K562 (cell line): ENCODE measurements around the gene EPS8L1. TPM values are rescaled to one million over a fixed set of nuclear protein-coding genes. Genes with fewer than 3 reads are reported as not detected.

Experiments
- ATAC-seq: fragments of 200-7000 bp; cut with Tn5 transposase; 3 replicates; pipeline ENCODE4 v1.9.1; 2020; ENCODE audit warnings: moderate library complexity
- BruUV-seq: library from RNA; stranded (reverse); fragments of 400-500 nt; replicated peaks from 2 replicates; lab custom pipeline; 2021; lab: Mats Ljungman, UMichigan
- CTCF ChIA-PET: fragments of 300-600 bp; formaldehyde crosslinking; extraction: SDS; loops from one replicate; lab custom pipeline; 2021; ENCODE audit warnings: low intra/inter-chr PET ratio; lab: Yijun Ruan, JAX
- POLR2A ChIA-PET: fragments of 300-600, 350-650 bp; sonication (Branson Sonifier 250); formaldehyde crosslinking; extraction: SDS; loops from one replicate; lab custom pipeline; 2021; ENCODE audit warnings: antibody characterized with exemption, inconsistent platforms; lab: Yijun Ruan, JAX
- DNase-seq, 4 experiments: peaks; one replicate each; pipeline versions ENCODE4 v3.0.0 to v3.0.0-alpha.2; 2011 to 2018; ENCODE audit warnings: low spot score in 3 of 4, mixed read lengths in 3 of 4; ENCODE audit errors: extremely low read depth in 1 of 4
- FAIRE-seq: peaks from 2 replicates; lab custom pipeline; 2011; peaks lifted over from hg19 to GRCh38; lab: Jason Lieb, UNC
- H2AFZ ChIP-seq: 2 replicates; pipeline ENCODE4 v1.6.0; 2011; ENCODE audit warnings: low read depth, low read length, control low read depth, inconsistent platforms
- H3K27ac ChIP-seq: fragments of 200-600 bp; 3 replicates; pipeline ENCODE4 v1.8.0; 2011; ENCODE audit warnings: low read depth, mild to moderate bottlenecking, control low read depth, inconsistent platforms, low read length, moderate library complexity, mixed read lengths; ENCODE audit errors: extremely low read depth
- H3K27me3 ChIP-seq, 2 experiments: fragments of 300-600 bp in 1 of 2; 2 replicates in 1 of 2; 3 replicates in 1 of 2; pipeline versions ENCODE4 v1.6.0 to v1.8.0; 2011; ENCODE audit warnings: inconsistent platforms in 2 of 2, low read length in 2 of 2, mild to moderate bottlenecking in 1 of 2, mixed read lengths in 1 of 2, moderate library complexity in 1 of 2; ENCODE audit not compliant: control insufficient read depth in 2 of 2, insufficient read depth in 2 of 2
- H3K36me3 ChIP-seq: fragments of 300-600 bp; 3 replicates; pipeline ENCODE4 v1.8.0; 2011; ENCODE audit warnings: mild to moderate bottlenecking, low read length, inconsistent platforms; ENCODE audit not compliant: control insufficient read depth, insufficient read depth
- H3K4me1 ChIP-seq, 2 experiments: fragments of 200-600 bp in 1 of 2; replicated peaks in 1 of 2; 2 replicates in 1 of 2; 3 replicates in 1 of 2; pipeline versions ENCODE4 v1.5.1 to v1.8.0; 2011; ENCODE audit warnings: inconsistent platforms in 2 of 2, low read length in 2 of 2, mild to moderate bottlenecking in 1 of 2, mixed read lengths in 1 of 2, moderate library complexity in 1 of 2; ENCODE audit not compliant: control insufficient read depth in 2 of 2, insufficient read depth in 2 of 2
- H3K4me2 ChIP-seq: 2 replicates; pipeline ENCODE4 v1.6.1; 2011; ENCODE audit warnings: low read length, control low read depth, inconsistent platforms, mixed read lengths; ENCODE audit not compliant: insufficient read depth
- H3K4me3 ChIP-seq: fragments of 200-600 bp; sonication (generic), shearing (Covaris generic); 2 replicates; pipeline ENCODE4 v1.5.1; 2016; ENCODE audit warnings: control low read depth, inconsistent platforms
- H3K79me2 ChIP-seq: fragments of 200-600 bp; 3 replicates; pipeline ENCODE4 v1.8.0; 2011; ENCODE audit warnings: low read length, inconsistent platforms; ENCODE audit not compliant: control insufficient read depth, insufficient read depth
- H3K9ac ChIP-seq, 2 experiments: 2 replicates each; pipeline versions ENCODE4 v1.6.0 to v1.6.1; 2011; ENCODE audit warnings: low read depth in 2 of 2, low read length in 2 of 2, control low read depth in 1 of 2, inconsistent platforms in 1 of 2, mild to moderate bottlenecking in 1 of 2, mixed read lengths in 1 of 2; ENCODE audit not compliant: insufficient read depth in 1 of 2
- H3K9me1 ChIP-seq: one replicate; pipeline ENCODE4 v1.6.0; 2011; ENCODE audit warnings: inconsistent platforms, mild to moderate bottlenecking, low read length, moderate library complexity; ENCODE audit not compliant: control insufficient read depth, insufficient read depth
- H3K9me3 ChIP-seq: replicated peaks from 2 replicates; pipeline ENCODE4 v1.5.1; 2011; ENCODE audit warnings: low read depth, low read length, inconsistent platforms; ENCODE audit not compliant: control insufficient read depth, insufficient read depth
- H4K20me1 ChIP-seq: replicated peaks from 2 replicates; pipeline ENCODE4 v1.6.1; 2011; ENCODE audit warnings: low read length, inconsistent platforms, mixed read lengths; ENCODE audit not compliant: control insufficient read depth, insufficient read depth
- BHLHE40 ChIP-seq: IDR thresholded peaks from 2 replicates; pipeline ENCODE4 v1.6.1; 2011; ENCODE audit warnings: low read length, improper control_type of control experiment
- E2F4 ChIP-seq: sonication (generic); formaldehyde crosslinking; IDR thresholded peaks from 2 replicates; pipeline ENCODE4 v1.8.0; 2022; ENCODE audit warnings: mild to moderate bottlenecking, low read depth, missing genetic modification reagents
- GABPA ChIP-seq: fragments of 200-800 bp; sonication (Bioruptor generic); conservative IDR thresholded peaks from 2 replicates; pipeline ENCODE4 v1.6.1; 2016; ENCODE audit warnings: low read depth, missing genetic modification characterization, missing compliant biosample characterization
- HBP1 ChIP-seq: fragments of 450-650 bp; formaldehyde crosslinking; IDR thresholded peaks from 2 replicates; pipeline ENCODE4 v1.4.0; 2022; ENCODE audit warnings: missing genetic modification characterization
- HES1 ChIP-seq: fragments of 450-650 bp; IDR thresholded peaks from 2 replicates; pipeline ENCODE4 v1.6.1; 2016; ENCODE audit warnings: low read depth, mild to moderate bottlenecking, moderate library complexity
- MAFG ChIP-seq: fragments of 450-650 bp; conservative IDR thresholded peaks from 2 replicates; pipeline ENCODE4 v1.6.1; 2016; ENCODE audit warnings: missing genetic modification characterization, missing compliant biosample characterization
- PRMT5 ChIP-seq: sonication (generic); formaldehyde crosslinking; IDR thresholded peaks from 2 replicates; pipeline ENCODE4 v1.5.0; 2020; ENCODE audit warnings: missing genetic modification reagents
- SMC3 ChIP-seq: conservative IDR thresholded peaks from 2 replicates; pipeline ENCODE4 v1.6.1; 2011; ENCODE audit warnings: low read depth, low read length, improper control_type of control experiment; ENCODE audit not compliant: insufficient read depth
- SRSF7 ChIP-seq: fragments of 200-400 bp; formaldehyde crosslinking; optimal IDR thresholded peaks from 2 replicates; pipeline ENCODE3; 2017; ENCODE audit warnings: mild to moderate bottlenecking, low read depth, low read length
- ZNF134 ChIP-seq: fragments of 250-450 bp; sonication (Bioruptor Pico); conservative IDR thresholded peaks from 2 replicates; pipeline ENCODE4 v1.4.0; 2020
- WGBS: fragments of 100-300 bp; shearing (Covaris generic); methylation state at CpG from one replicate; pipeline ENCODE4 v1.1.6; 2016; ENCODE audit warnings: low coverage, mixed read lengths; ENCODE audit not compliant: insufficient coverage; ENCODE audit errors: missing lambda C conversion rate; 5-methylcytosine and 5-hydroxymethylcytosine counted together
- in situ Hi-C: fragments of 300-500 bp; cut with MboI; formaldehyde crosslinking; loops from 4 replicates; pipeline ENCODE4 v1.15.0; 2018; ENCODE audit warnings: inconsistent platforms, mixed read lengths
- intact Hi-C: fragments of 100-400 bp; cut with micrococcal nuclease; formaldehyde crosslinking; loops from 2 replicates; pipeline ENCODE4 v1.14.2; 2022
- polyA plus RNA-seq, 8 experiments: library from polyadenylated mRNA; depleted of rRNA in 4 of 8; stranded (reverse) in 5 of 8; unstranded in 3 of 8; fragments of >200 nt; fragmentation: Nextera tagmentation in 2 of 8; fragmentation: Illumina TruSeq in 1 of 8; extraction: Ambion mirVana in 2 of 8; extraction: Trizol in 1 of 8; gene quantifications; 2 replicates each; pipeline versions ENCODE4 v1.2.1 to v1.2.3, GENCODE V29; 2011 to 2014; ENCODE audit warnings: inconsistent platforms in 1 of 8, missing spikeins in 1 of 8
- total RNA-seq, 7 experiments: library from RNA; depleted of rRNA in 6 of 7; stranded (reverse); fragments of >200 nt in 6 of 7; fragmentation: Illumina TruSeq in 2 of 7; extraction: Trizol in 2 of 7; gene quantifications; 2 replicates each; pipeline versions ENCODE4 v1.2.1 to v1.2.3, GENCODE V29; 2011 to 2021; ENCODE audit warnings: low replicate concordance in 1 of 7
- TF ChIP-seq, protein P1 (sequence below), 3 experiments: IDR thresholded peaks in 2 of 3; conservative IDR thresholded peaks in 1 of 3; 2 replicates each; pipeline ENCODE4 v1.5.1; 2011 to 2012; ENCODE audit warnings: low read length in 3 of 3, mild to moderate bottlenecking in 3 of 3, control low read depth in 2 of 3, improper control_type of control experiment in 1 of 3, inconsistent platforms in 1 of 3, low read depth in 1 of 3, mixed read lengths in 1 of 3, moderate library complexity in 1 of 3; ENCODE audit not compliant: insufficient read depth in 2 of 3
- TF ChIP-seq, protein P2 (sequence below): fragments of 200-800 bp; sonication (Bioruptor generic); IDR thresholded peaks from 2 replicates; pipeline ENCODE4 v1.6.1; 2017; ENCODE audit warnings: missing genetic modification characterization, missing compliant biosample characterization

The EPS8L1 gene
- total and polyA plus RNA-seq, 9 of the 15 experiments (the other 6 are each of a cell fraction or from before 2014, with no cell fraction given), result 0.35 to 22.1 (median 11.9) TPM

DNA sequence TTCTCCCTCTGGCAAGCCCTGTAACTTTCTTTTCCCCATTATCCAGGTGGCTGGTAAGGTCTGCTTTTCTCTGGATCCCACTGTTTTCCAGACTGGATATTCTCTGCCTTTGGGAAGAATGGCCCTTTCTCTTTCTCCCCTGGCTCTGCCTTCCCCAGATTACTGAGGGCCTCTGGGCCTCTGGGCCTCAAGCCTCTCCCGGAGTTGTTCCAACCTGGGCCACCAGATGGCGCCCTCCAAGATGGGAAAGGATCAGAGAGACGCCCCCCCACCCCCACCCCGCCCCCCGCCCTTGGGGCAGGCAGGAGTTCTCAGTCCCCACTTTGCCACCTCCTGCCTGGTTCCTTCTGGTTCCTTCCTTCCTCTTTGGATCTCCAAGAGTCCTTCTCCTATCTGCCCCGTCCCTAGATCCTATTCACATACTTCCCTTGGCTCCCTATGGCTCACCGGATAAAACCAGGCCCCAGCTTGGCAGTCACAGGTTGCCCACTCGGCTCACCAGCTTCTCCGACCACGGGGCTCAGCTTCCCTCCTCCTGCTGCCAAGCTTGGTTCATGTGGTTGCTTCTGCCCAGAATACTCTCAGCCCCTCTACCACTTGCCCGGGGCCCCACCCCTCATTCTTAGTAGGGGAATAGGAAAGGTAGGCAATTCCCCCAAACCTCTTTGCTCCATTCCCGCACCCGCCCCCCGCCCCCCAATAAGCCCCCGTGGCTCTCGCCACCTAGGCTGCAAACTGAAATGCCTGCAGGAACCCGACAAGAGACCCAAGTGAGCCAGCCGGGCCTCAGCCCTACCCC is 13.1 kb downstream of the EPS8L1 start (continued):
- TF ChIP-seq, protein P1, sequence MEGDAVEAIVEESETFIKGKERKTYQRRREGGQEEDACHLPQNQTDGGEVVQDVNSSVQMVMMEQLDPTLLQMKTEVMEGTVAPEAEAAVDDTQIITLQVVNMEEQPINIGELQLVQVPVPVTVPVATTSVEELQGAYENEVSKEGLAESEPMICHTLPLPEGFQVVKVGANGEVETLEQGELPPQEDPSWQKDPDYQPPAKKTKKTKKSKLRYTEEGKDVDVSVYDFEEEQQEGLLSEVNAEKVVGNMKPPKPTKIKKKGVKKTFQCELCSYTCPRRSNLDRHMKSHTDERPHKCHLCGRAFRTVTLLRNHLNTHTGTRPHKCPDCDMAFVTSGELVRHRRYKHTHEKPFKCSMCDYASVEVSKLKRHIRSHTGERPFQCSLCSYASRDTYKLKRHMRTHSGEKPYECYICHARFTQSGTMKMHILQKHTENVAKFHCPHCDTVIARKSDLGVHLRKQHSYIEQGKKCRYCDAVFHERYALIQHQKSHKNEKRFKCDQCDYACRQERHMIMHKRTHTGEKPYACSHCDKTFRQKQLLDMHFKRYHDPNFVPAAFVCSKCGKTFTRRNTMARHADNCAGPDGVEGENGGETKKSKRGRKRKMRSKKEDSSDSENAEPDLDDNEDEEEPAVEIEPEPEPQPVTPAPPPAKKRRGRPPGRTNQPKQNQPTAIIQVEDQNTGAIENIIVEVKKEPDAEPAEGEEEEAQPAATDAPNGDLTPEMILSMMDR (IDR thresholded peaks at IDR 0.05 in 2 of 3, conservative IDR thresholded peaks at IDR 0.05 in 1 of 3; ENCODE audit: insufficient read depth in 2 of 3, low read depth in 1 of 3, low read length in 3 of 3), result peak; percentile 54 to 65 (median 57)
- TF ChIP-seq PRMT5 (no peak), ZNF134 (no peak), SMC3 (peak; percentile 44; the same call in 1 of the 2 replicates)

GRCh38 chr19:55089342-55089944 is 13.8 kb downstream of the EPS8L1 start:
- in situ Hi-C loops, result no loop called here
- intact Hi-C loops, result loop anchor here (10.0 kb wide), 1 partner anchor 325 kb away; no protein-coding TSS in a partner anchor
- H3K4me3 ChIP-seq, result no peak overlapping the region
- H3K4me1 ChIP-seq, result peaks cover 0 to 54% of the 10 kb centered on the region in 2 experiments; a peak in 3 of 5 replicates
- no peak for DNase-seq
- H3K27me3 ChIP-seq, result no peaks in the 10 kb centered on the region
- ChIA-PET CTCF (no interaction called here), POLR2A (interaction anchor here (0.6 to 2.0 kb wide), 4 partner anchors 9 to 328 kb away, joined by 3 to 5 read pairs (median 4); no protein-coding TSS in a partner anchor)
- no peak overlapping the region for H3K27ac ChIP-seq
- peaks cover 53% of the 10 kb centered on the region; the same call in 2 of the 3 replicates for H3K36me3 ChIP-seq
- H4K20me1 ChIP-seq, result peaks cover 4% of the 10 kb centered on the region; the same call in 1 of the 2 replicates
- 58% methylated on average over 2 of the region's 3 CpGs for WGBS
- no peak for FAIRE-seq
- no peak overlapping the region for H2AFZ ChIP-seq
- BruUV-seq, result no TSS peak
- no peak for ATAC-seq
- H3K9me3 ChIP-seq, result no peaks in the 10 kb centered on the region
- no peak overlapping the region for H3K4me2 ChIP-seq
- peak overlapping the region in 1 of 2 experiments; percentile 40; a peak in 1 of 4 replicates for H3K9ac ChIP-seq
- H3K9me1 ChIP-seq, result no peaks in the 10 kb centered on the region
- no peaks in the 10 kb centered on the region for H3K79me2 ChIP-seq
- no peak for TF ChIP-seq BHLHE40
- TF ChIP-seq MAFG, result no peak
- TF ChIP-seq E2F4 (CRISPR knock-in tag), result no peak
- no peak for TF ChIP-seq GABPA (tag)
- TF ChIP-seq SRSF7, result no peak
- TF ChIP-seq, protein P2, sequence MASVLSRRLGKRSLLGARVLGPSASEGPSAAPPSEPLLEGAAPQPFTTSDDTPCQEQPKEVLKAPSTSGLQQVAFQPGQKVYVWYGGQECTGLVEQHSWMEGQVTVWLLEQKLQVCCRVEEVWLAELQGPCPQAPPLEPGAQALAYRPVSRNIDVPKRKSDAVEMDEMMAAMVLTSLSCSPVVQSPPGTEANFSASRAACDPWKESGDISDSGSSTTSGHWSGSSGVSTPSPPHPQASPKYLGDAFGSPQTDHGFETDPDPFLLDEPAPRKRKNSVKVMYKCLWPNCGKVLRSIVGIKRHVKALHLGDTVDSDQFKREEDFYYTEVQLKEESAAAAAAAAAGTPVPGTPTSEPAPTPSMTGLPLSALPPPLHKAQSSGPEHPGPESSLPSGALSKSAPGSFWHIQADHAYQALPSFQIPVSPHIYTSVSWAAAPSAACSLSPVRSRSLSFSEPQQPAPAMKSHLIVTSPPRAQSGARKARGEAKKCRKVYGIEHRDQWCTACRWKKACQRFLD, result no peak
- no peak for TF ChIP-seq HBP1 (CRISPR knock-in tag)
- TF ChIP-seq HES1, result no peak
